IPS-18a (cell line): ENCODE results near the gene CADPS.

Experiments
- H3K27ac ChIP-seq: one replicate; pipeline ENCODE4 v1.5.1; 2013; ENCODE audit warnings: low read length
- H3K27me3 ChIP-seq: one replicate; pipeline ENCODE4 v1.6.1; 2013; ENCODE audit warnings: mild to moderate bottlenecking, low read length; ENCODE audit not compliant: control insufficient read depth, insufficient read depth
- H3K36me3 ChIP-seq: one replicate; pipeline ENCODE4 v1.6.1; 2013; ENCODE audit warnings: low read depth, low read length; ENCODE audit not compliant: control insufficient read depth
- H3K4me1 ChIP-seq: one replicate; pipeline ENCODE4 v1.6.1; 2013; ENCODE audit warnings: low read depth, low read length; ENCODE audit not compliant: control insufficient read depth
- H3K4me3 ChIP-seq: one replicate; pipeline ENCODE4 v1.5.1; 2013; ENCODE audit warnings: low read length
- H3K9ac ChIP-seq: one replicate; pipeline ENCODE4 v1.6.1; 2013; ENCODE audit warnings: mild to moderate bottlenecking, low read length, moderate library complexity
- H3K9me3 ChIP-seq: one replicate; pipeline ENCODE4 v1.6.1; 2013; ENCODE audit warnings: low read depth, low read length; ENCODE audit not compliant: control insufficient read depth

The CADPS gene

GRCh38 chr3:62602987-62603386 lies 272.2 kb downstream of the CADPS start:
- Histone ChIP-seq H3K9ac (no peak overlapping the region), H3K4me3 (no peak overlapping the region), H3K27me3 (no peaks in the 10 kb centered on the region), H3K9me3 (no peaks in the 10 kb centered on the region), H3K4me1 (no peaks in the 10 kb centered on the region), H3K36me3 (no peaks in the 10 kb centered on the region), H3K27ac (no peak overlapping the region)

GRCh38 chr3:62602129-62602770 lies 273.0 kb downstream of the CADPS start:
- Histone ChIP-seq H3K9me3 (no peaks in the 10 kb centered on the region), H3K4me3 (no peak overlapping the region), H3K36me3 (no peaks in the 10 kb centered on the region), H3K27me3 (no peaks in the 10 kb centered on the region), H3K27ac (no peak overlapping the region), H3K4me1 (no peaks in the 10 kb centered on the region), H3K9ac (no peak overlapping the region)

GRCh38 chr3:62601238-62602070 lies 273.8 kb downstream of the CADPS start:
- H3K9ac ChIP-seq = no peak overlapping the region
- H3K4me3 ChIP-seq = no peak overlapping the region
- no peaks in the 10 kb centered on the region for H3K4me1 ChIP-seq

GRCh38 chr3:62600033-62600432 lies 275.2 kb downstream of the CADPS start:
- Histone ChIP-seq H3K9ac (no peak overlapping the region), H3K4me3 (no peak overlapping the region), H3K4me1 (no peaks in the 10 kb centered on the region), H3K27me3 (no peaks in the 10 kb centered on the region), H3K27ac (no peak overlapping the region), H3K36me3 (no peaks in the 10 kb centered on the region), H3K9me3 (no peaks in the 10 kb centered on the region)

More at GRCh38 chr3:62601238-62602070, 273.8 kb downstream of the CADPS start:
- H3K27ac ChIP-seq = no peak overlapping the region
- H3K36me3 ChIP-seq = no peaks in the 10 kb centered on the region
- H3K9me3 ChIP-seq = no peaks in the 10 kb centered on the region
- no peaks in the 10 kb centered on the region for H3K27me3 ChIP-seq

GRCh38 chr3:62597491-62597890 lies 277.7 kb downstream of the CADPS start:
- Histone ChIP-seq H3K9ac (no peak overlapping the region), H3K4me1 (no peaks in the 10 kb centered on the region), H3K27me3 (no peaks in the 10 kb centered on the region), H3K36me3 (no peaks in the 10 kb centered on the region), H3K9me3 (no peaks in the 10 kb centered on the region), H3K27ac (no peak overlapping the region), H3K4me3 (no peak overlapping the region)

- Histone ChIP-seq H3K9ac (no peak overlapping the region), H3K4me3 (no peak overlapping the region), H3K27me3 (no peaks in the 10 kb centered on the region), H3K36me3 (no peaks in the 10 kb centered on the region), H3K27ac (no peak overlapping the region), H3K9me3 (no peaks in the 10 kb centered on the region), H3K4me1 (no peaks in the 10 kb centered on the region)
Observed at GRCh38 chr3:62592408-62592807, 282.8 kb downstream of the CADPS start.

GRCh38 chr3:62589078-62589477 lies 286.1 kb downstream of the CADPS start:
- H3K4me1 ChIP-seq = no peaks in the 10 kb centered on the region
- H3K4me3 ChIP-seq = no peak overlapping the region
- no peak overlapping the region for H3K9ac ChIP-seq
- no peak overlapping the region for H3K27ac ChIP-seq
- H3K36me3 ChIP-seq = no peaks in the 10 kb centered on the region
- no peaks in the 10 kb centered on the region for H3K27me3 ChIP-seq
- no peaks in the 10 kb centered on the region for H3K9me3 ChIP-seq

- Histone ChIP-seq H3K27ac (no peak overlapping the region), H3K4me1 (no peaks in the 10 kb centered on the region), H3K36me3 (no peaks in the 10 kb centered on the region), H3K4me3 (no peak overlapping the region), H3K9ac (no peak overlapping the region), H3K9me3 (no peaks in the 10 kb centered on the region), H3K27me3 (no peaks in the 10 kb centered on the region)
Observed at GRCh38 chr3:62587579-62588031, 287.6 kb downstream of the CADPS start.

- no peak overlapping the region for H3K27ac ChIP-seq
- H3K9ac ChIP-seq = no peak overlapping the region
- no peaks in the 10 kb centered on the region for H3K27me3 ChIP-seq
- H3K4me1 ChIP-seq = no peaks in the 10 kb centered on the region
- no peaks in the 10 kb centered on the region for H3K9me3 ChIP-seq
- no peaks in the 10 kb centered on the region for H3K36me3 ChIP-seq
- H3K4me3 ChIP-seq = no peak overlapping the region
Observed at GRCh38 chr3:62587169-62587568, 288.0 kb downstream of the CADPS start.

GRCh38 chr3:62586356-62586755 lies 288.9 kb downstream of the CADPS start:
- Histone ChIP-seq H3K9ac (no peak overlapping the region), H3K27ac (no peak overlapping the region), H3K27me3 (no peaks in the 10 kb centered on the region), H3K36me3 (no peaks in the 10 kb centered on the region), H3K4me3 (no peak overlapping the region), H3K4me1 (no peaks in the 10 kb centered on the region), H3K9me3 (no peaks in the 10 kb centered on the region)

GRCh38 chr3:62585861-62586260 lies 289.4 kb downstream of the CADPS start:
- no peaks in the 10 kb centered on the region for H3K36me3 ChIP-seq
- H3K4me3 ChIP-seq = no peak overlapping the region
- H3K27ac ChIP-seq = no peak overlapping the region
- no peaks in the 10 kb centered on the region for H3K4me1 ChIP-seq
- no peak overlapping the region for H3K9ac ChIP-seq
- no peaks in the 10 kb centered on the region for H3K9me3 ChIP-seq
- H3K27me3 ChIP-seq = no peaks in the 10 kb centered on the region

GRCh38 chr3:62584636-62585035 lies 290.6 kb downstream of the CADPS start:
- H3K4me1 ChIP-seq = no peaks in the 10 kb centered on the region
- no peaks in the 10 kb centered on the region for H3K27me3 ChIP-seq
- H3K27ac ChIP-seq = no peak overlapping the region
- no peaks in the 10 kb centered on the region for H3K36me3 ChIP-seq
- no peak overlapping the region for H3K4me3 ChIP-seq
- no peak overlapping the region for H3K9ac ChIP-seq
- no peaks in the 10 kb centered on the region for H3K9me3 ChIP-seq
